ENCODE measurements around the gene FLVCR1. TPM values are rescaled to one million over a fixed set of nuclear protein-coding genes. Genes with fewer than 3 reads are reported as not detected.
"Not testable (repeated sequence)": the region's sequence is repeated elsewhere in the genome, so short reads cannot be mapped to it uniquely, and the experiment has no call there.

The FLVCR1 gene
- polyA plus RNA-seq, 1 experiment, result 2.0 TPM

GRCh38 chr1:212908971-212909370 is 50.9 kb downstream of the FLVCR1 start:
- ChIA-PET CTCF (interaction anchor here (0.7 kb wide), 2 partner anchors 55 to 92 kb away, joined by 3 read pairs; no protein-coding TSS in a partner anchor), POLR2A (no interaction called here)
- H3K27me3 ChIP-seq (ENCODE audit: control insufficient read depth, insufficient read depth, low read length), result no peaks in the 10 kb centered on the region
- H3K9me3 ChIP-seq (ENCODE audit: control insufficient read depth, insufficient read depth, low read length), result no peaks in the 10 kb centered on the region
- TF ChIP-seq, protein P1, sequence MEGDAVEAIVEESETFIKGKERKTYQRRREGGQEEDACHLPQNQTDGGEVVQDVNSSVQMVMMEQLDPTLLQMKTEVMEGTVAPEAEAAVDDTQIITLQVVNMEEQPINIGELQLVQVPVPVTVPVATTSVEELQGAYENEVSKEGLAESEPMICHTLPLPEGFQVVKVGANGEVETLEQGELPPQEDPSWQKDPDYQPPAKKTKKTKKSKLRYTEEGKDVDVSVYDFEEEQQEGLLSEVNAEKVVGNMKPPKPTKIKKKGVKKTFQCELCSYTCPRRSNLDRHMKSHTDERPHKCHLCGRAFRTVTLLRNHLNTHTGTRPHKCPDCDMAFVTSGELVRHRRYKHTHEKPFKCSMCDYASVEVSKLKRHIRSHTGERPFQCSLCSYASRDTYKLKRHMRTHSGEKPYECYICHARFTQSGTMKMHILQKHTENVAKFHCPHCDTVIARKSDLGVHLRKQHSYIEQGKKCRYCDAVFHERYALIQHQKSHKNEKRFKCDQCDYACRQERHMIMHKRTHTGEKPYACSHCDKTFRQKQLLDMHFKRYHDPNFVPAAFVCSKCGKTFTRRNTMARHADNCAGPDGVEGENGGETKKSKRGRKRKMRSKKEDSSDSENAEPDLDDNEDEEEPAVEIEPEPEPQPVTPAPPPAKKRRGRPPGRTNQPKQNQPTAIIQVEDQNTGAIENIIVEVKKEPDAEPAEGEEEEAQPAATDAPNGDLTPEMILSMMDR (IDR thresholded peaks at IDR 0.05; ENCODE audit: low read depth, low read length), result no peak
- H3K4me3 ChIP-seq (ENCODE audit: low read depth, low read length), result no peak overlapping the region
- H3K27ac ChIP-seq (ENCODE audit: low read depth, low read length), result no peak overlapping the region
- DNase-seq (ENCODE audit: low read depth, low spot score), result no peak

- TF ChIP-seq, protein P1 (IDR thresholded peaks at IDR 0.05; ENCODE audit: low read depth, low read length), result no peak
- ChIA-PET CTCF (no interaction called here), POLR2A (interaction anchor here (0.7 kb wide), 1 partner anchor 520 kb away, joined by 3 read pairs; no protein-coding TSS in a partner anchor)
- H3K27ac ChIP-seq (ENCODE audit: low read depth, low read length), result no peak overlapping the region
- no peak for DNase-seq (ENCODE audit: low read depth, low spot score)
- H3K27me3 ChIP-seq (ENCODE audit: control insufficient read depth, insufficient read depth, low read length), result no peaks in the 10 kb centered on the region
- H3K9me3 ChIP-seq (ENCODE audit: control insufficient read depth, insufficient read depth, low read length), result no peaks in the 10 kb centered on the region
- H3K4me3 ChIP-seq (ENCODE audit: low read depth, low read length), result no peak overlapping the region
These were observed 51.6 kb downstream of the FLVCR1 start for GRCh38 chr1:212909652-212910063.

DNA sequence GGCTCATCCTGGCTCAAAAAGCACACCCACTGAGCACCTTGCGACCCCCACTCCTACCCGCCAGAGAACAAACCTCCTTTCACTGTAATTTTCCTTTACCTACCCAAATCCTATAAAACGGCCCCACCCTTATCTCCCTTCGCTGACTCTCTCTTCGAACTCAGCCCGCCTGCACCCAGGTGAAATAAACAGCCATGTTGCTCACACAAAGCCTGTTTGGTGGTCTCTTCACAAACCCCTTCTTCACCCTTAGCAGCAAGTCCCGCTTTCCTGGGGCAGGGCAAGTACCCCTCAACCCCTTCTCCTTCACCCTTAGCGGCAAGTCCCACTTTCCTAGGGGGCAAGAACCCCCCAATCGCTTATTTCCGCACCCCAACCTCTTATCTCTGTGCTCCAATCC is 52.1 kb downstream of the FLVCR1 start:
- H3K4me3 ChIP-seq (ENCODE audit: low read depth, low read length); H3K27ac ChIP-seq (ENCODE audit: low read depth, low read length); DNase-seq (ENCODE audit: low read depth, low spot score); POLR2A ChIA-PET; CTCF ChIA-PET; H3K27me3 ChIP-seq (ENCODE audit: control insufficient read depth, insufficient read depth, low read length); H3K9me3 ChIP-seq (ENCODE audit: control insufficient read depth, insufficient read depth, low read length): not testable (repeated sequence)

GRCh38 chr1:212913638-212914037 is 55.6 kb downstream of the FLVCR1 start:
- POLR2A ChIA-PET; H3K27me3 ChIP-seq (ENCODE audit: control insufficient read depth, insufficient read depth, low read length); CTCF ChIA-PET; DNase-seq (ENCODE audit: low read depth, low spot score); H3K4me3 ChIP-seq (ENCODE audit: low read depth, low read length); H3K27ac ChIP-seq (ENCODE audit: low read depth, low read length); H3K9me3 ChIP-seq (ENCODE audit: control insufficient read depth, insufficient read depth, low read length): not testable (repeated sequence)

GRCh38 chr1:212914110-212914509 is 56.0 kb downstream of the FLVCR1 start:
- H3K27ac ChIP-seq (ENCODE audit: low read depth, low read length); CTCF ChIA-PET; POLR2A ChIA-PET; H3K27me3 ChIP-seq (ENCODE audit: control insufficient read depth, insufficient read depth, low read length); DNase-seq (ENCODE audit: low read depth, low spot score); H3K9me3 ChIP-seq (ENCODE audit: control insufficient read depth, insufficient read depth, low read length); H3K4me3 ChIP-seq (ENCODE audit: low read depth, low read length): not testable (repeated sequence)

GRCh38 chr1:212914789-212915188 is 56.7 kb downstream of the FLVCR1 start:
- Histone ChIP-seq H3K27me3 (ENCODE audit: control insufficient read depth, insufficient read depth, low read length) (peaks cover 6% of the 10 kb centered on the region), H3K9me3 (ENCODE audit: control insufficient read depth, insufficient read depth, low read length) (no peaks in the 10 kb centered on the region), H3K4me3 (ENCODE audit: low read depth, low read length) (no peak overlapping the region), H3K27ac (ENCODE audit: low read depth, low read length) (no peak overlapping the region)
- TF ChIP-seq, protein P1 (IDR thresholded peaks at IDR 0.05; ENCODE audit: low read depth, low read length), result no peak
- POLR2A ChIA-PET, result no interaction called here
- no peak for DNase-seq (ENCODE audit: low read depth, low spot score)
- CTCF ChIA-PET, result no interaction called here

Data from AG04450 (cell line).